HCT116 (cell line): Measurements from ENCODE around the gene SAMD1. TPM values are rescaled to one million over a fixed set of nuclear protein-coding genes. Genes with fewer than 3 reads are reported as not detected.

ENCODE experiments used
- ATAC-seq: fragments of 200-7000 bp; cut with Tn5 transposase; 2 replicates; pipeline ENCODE4 v1.9.1; 2020; ENCODE audit warnings: mild to moderate bottlenecking, moderate library complexity
- BruUV-seq: library from RNA; stranded (reverse); fragments of 400-500 nt; replicated peaks from 2 replicates; lab custom pipeline; 2021; lab: Mats Ljungman, UMichigan
- CTCF ChIA-PET: fragments of 300-600 bp; sonication (Branson Sonifier 250); formaldehyde crosslinking; loops from one replicate; lab custom pipeline; 2021; ENCODE audit warnings: antibody characterized with exemption; lab: Charles Lee
- POLR2A ChIA-PET: fragments of 300-600, 350-600 bp; sonication (Branson Sonifier 250); formaldehyde crosslinking; loops from one replicate; lab custom pipeline; 2021; ENCODE audit warnings: antibody characterized with exemption; lab: Charles Lee
- RAD21 ChIA-PET, 2 experiments: fragments of 300-600 bp; sonication (Branson Sonifier 250); formaldehyde crosslinking; loops; one replicate each; lab custom pipeline; 2023; ENCODE audit warnings: low total read pairs in 2 of 2; ENCODE audit not compliant: uncharacterized antibody in 2 of 2, unreplicated experiment in 2 of 2, low non-redundant PET in 1 of 2; lab: Charles Lee
- DNase-seq: peaks from one replicate; pipeline ENCODE4 v3.0.0-alpha.2; 2010; ENCODE audit warnings: low read depth, low spot score
- H2AFZ ChIP-seq: fragments of 200-600 bp; shearing (Covaris generic), sonication (generic); 2 replicates; pipeline ENCODE4 v1.6.1; 2017; ENCODE audit warnings: low read depth, mixed run types, mixed read lengths, antibody characterized with exemption, low read length; ENCODE audit not compliant: poor library complexity, severe bottlenecking
- H3K27ac ChIP-seq: 2 replicates; pipeline ENCODE4 v1.5.1; 2012; ENCODE audit warnings: low read depth, low read length
- H3K27me3 ChIP-seq: fragments of 200-600 bp; sonication (generic); 2 replicates; pipeline ENCODE4 v1.6.1; 2016; ENCODE audit warnings: mixed run types, low read length, mixed read lengths; ENCODE audit not compliant: insufficient read depth
- H3K36me3 ChIP-seq, 2 experiments: fragments of 200-500 bp in 1 of 2; fragments of 200-600 bp in 1 of 2; sonication (Bioruptor generic) in 1 of 2; sonication (generic) in 1 of 2; 2 replicates each; pipeline versions ENCODE4 v1.5.1 to v1.6.1; 2014 to 2016; ENCODE audit warnings: low read length in 2 of 2, inconsistent platforms in 1 of 2, mixed read lengths in 1 of 2, mixed run types in 1 of 2; ENCODE audit not compliant: insufficient read depth in 2 of 2, control insufficient read depth in 1 of 2
- H3K4me1 ChIP-seq, 2 experiments: fragments of 200-600 bp in 1 of 2; sonication (generic) in 1 of 2; 2 replicates each; pipeline versions ENCODE4 v1.5.1 to v1.6.1; 2012 to 2017; ENCODE audit warnings: low read length in 2 of 2, inconsistent platforms in 1 of 2, mild to moderate bottlenecking in 1 of 2, mixed read lengths in 1 of 2, mixed run types in 1 of 2, moderate library complexity in 1 of 2; ENCODE audit not compliant: insufficient read depth in 2 of 2, control insufficient read depth in 1 of 2
- H3K4me2 ChIP-seq: fragments of 200-600 bp; sonication (generic); 2 replicates; pipeline ENCODE4 v1.6.1; 2017; ENCODE audit warnings: mixed run types, low read length, mixed read lengths
- H3K4me3 ChIP-seq, 2 experiments: fragments of 200-600 bp in 1 of 2; sonication (generic) in 1 of 2; replicated peaks in 1 of 2; 2 replicates each; pipeline ENCODE4 v1.5.1; 2011 to 2016; ENCODE audit warnings: low read length in 2 of 2, control low read depth in 1 of 2, low read depth in 1 of 2, mild to moderate bottlenecking in 1 of 2, mixed read lengths in 1 of 2, mixed run types in 1 of 2
- H3K79me2 ChIP-seq: fragments of 200-600 bp; sonication (generic); 2 replicates; pipeline ENCODE4 v1.6.1; 2017; ENCODE audit warnings: mild to moderate bottlenecking, mixed run types, low read length, moderate library complexity, mixed read lengths; ENCODE audit not compliant: insufficient read depth
- H3K9ac ChIP-seq: fragments of 200-600 bp; sonication (generic); 2 replicates; pipeline ENCODE4 v1.6.1; 2016; ENCODE audit warnings: low read length, mixed read lengths
- H3K9me2 ChIP-seq: fragments of 200-600 bp; sonication (generic), shearing (Covaris generic); 2 replicates; pipeline ENCODE4 v1.6.1; 2017; ENCODE audit warnings: mixed run types, mild to moderate bottlenecking, moderate library complexity; ENCODE audit not compliant: insufficient read depth
- H3K9me3 ChIP-seq, 2 experiments: fragments of 200-500 bp in 1 of 2; fragments of 200-600 bp in 1 of 2; sonication (Bioruptor generic) in 1 of 2; sonication (generic) in 1 of 2; 2 replicates each; pipeline ENCODE4 v1.6.1; 2014 to 2017; ENCODE audit warnings: low read length in 2 of 2, mixed read lengths in 2 of 2, inconsistent platforms in 1 of 2, low read depth in 1 of 2, mild to moderate bottlenecking in 1 of 2, mixed run types in 1 of 2, moderate library complexity in 1 of 2; ENCODE audit not compliant: control insufficient read depth in 1 of 2, insufficient read depth in 1 of 2
- H4K20me1 ChIP-seq: fragments of 200-600 bp; sonication (generic), shearing (Covaris generic); 2 replicates; pipeline ENCODE4 v1.6.1; 2017; ENCODE audit warnings: mixed run types, mild to moderate bottlenecking, moderate library complexity; ENCODE audit not compliant: insufficient read depth
- CTCF ChIP-seq, 3 experiments: fragments of 200-600 bp in 1 of 3; sonication (generic) in 1 of 3; IDR thresholded peaks in 2 of 3; conservative IDR thresholded peaks in 1 of 3; 2 replicates each; pipeline ENCODE4 v1.5.1; 2012 to 2017; ENCODE audit warnings: low read depth in 2 of 3, low read length in 2 of 3, antibody characterized with exemption in 1 of 3, borderline replicate concordance in 1 of 3, control low read depth in 1 of 3, mild to moderate bottlenecking in 1 of 3, mixed read lengths in 1 of 3, mixed run types in 1 of 3, moderate library complexity in 1 of 3; ENCODE audit not compliant: insufficient read depth in 1 of 3
- ELF1 ChIP-seq: IDR thresholded peaks from 2 replicates; pipeline ENCODE4 v1.6.1; 2012; ENCODE audit warnings: low read depth, borderline replicate concordance
- FOSL1 ChIP-seq: IDR thresholded peaks from 2 replicates; pipeline ENCODE4 v1.6.1; 2012; ENCODE audit warnings: low read depth
- MAX ChIP-seq: IDR thresholded peaks from 2 replicates; pipeline ENCODE4 v1.6.1; 2012
- RAD21 ChIP-seq: IDR thresholded peaks from 2 replicates; pipeline ENCODE4 v1.6.1; 2012; ENCODE audit warnings: low read depth, mild to moderate bottlenecking
- REST ChIP-seq: IDR thresholded peaks from 2 replicates; pipeline ENCODE4 v1.6.1; 2012; ENCODE audit warnings: low read depth
- SIN3A ChIP-seq: IDR thresholded peaks from 2 replicates; pipeline ENCODE4 v1.6.1; 2012; ENCODE audit warnings: low read depth
- TCF7L2 ChIP-seq: IDR thresholded peaks from 2 replicates; pipeline ENCODE4 v1.7.0; 2011; ENCODE audit warnings: borderline replicate concordance, inconsistent platforms; ENCODE audit not compliant: insufficient read depth, insufficient read length; ENCODE audit errors: extremely low read depth
- ZBTB33 ChIP-seq: IDR thresholded peaks from 2 replicates; pipeline ENCODE4 v1.6.1; 2011; ENCODE audit warnings: mild to moderate bottlenecking, low read length, moderate library complexity; ENCODE audit not compliant: insufficient replicate concordance; ENCODE audit errors: extremely low read depth
- intact Hi-C: fragments of 100-400 bp; cut with micrococcal nuclease; formaldehyde crosslinking; loops from 2 replicates; pipeline ENCODE4 v1.10.0; 2022
- total RNA-seq: library from RNA; stranded (reverse); gene quantifications from one replicate; pipeline ENCODE4 v1.2.1, GENCODE V29; 2021; ENCODE audit not compliant: unreplicated experiment

SAMD1 gene
- total RNA-seq, 1 experiment from 2014 or later: 62.9 TPM

GRCh38 chr19:14066134-14066533 lies 24.4 kb downstream of the SAMD1 start:
- no peaks in the 10 kb centered on the region for H3K9me2 ChIP-seq
- BruUV-seq: no TSS peak

More at GRCh38 chr19:14066134-14066533, 24.4 kb downstream of the SAMD1 start:
- RAD21 ChIA-PET: no interaction called here
- TF ChIP-seq REST: no peak
- TF ChIP-seq ZBTB33: no peak
- no peak for TF ChIP-seq FOSL1
- no peak for TF ChIP-seq CTCF (IDR thresholded peaks at IDR 0.05 in 2 of 3, conservative IDR thresholded peaks at IDR 0.05 in 1 of 3; ENCODE audit: borderline replicate concordance in 1 of 3, insufficient read depth in 1 of 3, low read depth in 2 of 3, low read length in 2 of 3)
- no peak for TF ChIP-seq RAD21
- TF ChIP-seq SIN3A: no peak
- TF ChIP-seq ELF1: no peak
- no peak for TF ChIP-seq MAX
- TF ChIP-seq TCF7L2: no peak
- Histone ChIP-seq H3K27me3 (no peaks in the 10 kb centered on the region), H3K4me2 (no peak overlapping the region), H3K27ac (no peak overlapping the region), H3K9me3 (no peaks in the 10 kb centered on the region; a peak in 1 of 4 replicates), H3K4me3 (no peak overlapping the region), H3K9ac (no peak overlapping the region), H3K4me1 (peaks cover 11% of the 10 kb centered on the region in 2 experiments; a peak in 2 of 4 replicates), H3K36me3 (no peaks in the 10 kb centered on the region), H4K20me1 (no peaks in the 10 kb centered on the region), H3K79me2 (no peaks in the 10 kb centered on the region), H2AFZ (peak overlapping the region; percentile 30)
- POLR2A ChIA-PET: interaction anchor here (0.7 kb wide), 1 partner anchor 78 kb away, joined by 3 read pairs; no protein-coding TSS in a partner anchor
- CTCF ChIA-PET: no interaction called here
- DNase-seq: no peak
- ATAC-seq: no peak
- intact Hi-C loops: no loop called here
